Neural progenitor cell (in vitro differentiated cells): ENCODE data around the gene SLC7A5. TPM values are rescaled to one million over a fixed set of nuclear protein-coding genes. Genes with fewer than 3 reads are reported as not detected.
A peak's percentile ranks its signal among the peaks of the same experiment; 100 is the strongest.

Experiments used
- DNase-seq: peaks from one replicate; pipeline ENCODE4 v3.0.0-alpha.2; 2016; ENCODE audit warnings: low spot score
- H2AFZ ChIP-seq: fragments of 200-600 bp; sonication (generic); replicated peaks from 2 replicates; pipeline ENCODE4 v1.6.1; 2016; ENCODE audit warnings: antibody characterized with exemption
- H3F3A ChIP-seq: fragments of 200-600 bp; sonication (generic); 2 replicates; pipeline ENCODE4 v1.6.1; 2016; ENCODE audit warnings: antibody characterized with exemption, low read depth
- H3K27ac ChIP-seq: fragments of 200-600 bp; sonication (generic); 2 replicates; pipeline ENCODE4 v1.5.1; 2016; ENCODE audit warnings: mild to moderate bottlenecking
- H3K27me3 ChIP-seq: fragments of 200-600 bp; sonication (generic); 2 replicates; pipeline ENCODE4 v1.6.1; 2016; ENCODE audit warnings: mild to moderate bottlenecking, moderate library complexity
- H3K36me3 ChIP-seq: fragments of 200-600 bp; sonication (generic); 2 replicates; pipeline ENCODE4 v1.5.1; 2016
- H3K4me1 ChIP-seq: fragments of 200-600 bp; sonication (generic); 2 replicates; pipeline ENCODE4 v1.6.1; 2016; ENCODE audit warnings: mixed run types
- H3K4me2 ChIP-seq: fragments of 200-600 bp; sonication (generic); 2 replicates; pipeline ENCODE4 v1.6.1; 2016
- H3K4me3 ChIP-seq: fragments of 200-600 bp; sonication (generic); 2 replicates; pipeline ENCODE4 v1.5.1; 2016
- H3K79me2 ChIP-seq: fragments of 200-600 bp; sonication (generic); 2 replicates; pipeline ENCODE4 v1.6.1; 2016; ENCODE audit warnings: low read depth
- H3K9ac ChIP-seq: fragments of 200-600 bp; sonication (generic); 2 replicates; pipeline ENCODE4 v1.6.1; 2016
- H3K9me3 ChIP-seq: fragments of 200-600 bp; sonication (generic); 2 replicates; pipeline ENCODE4 v1.5.1; 2016; ENCODE audit warnings: low read depth
- H4K20me1 ChIP-seq: fragments of 200-600 bp; sonication (generic); 2 replicates; pipeline ENCODE4 v1.6.1; 2016; ENCODE audit warnings: low read depth
- H3K27ac Mint-ChIP-seq: 3 replicates; pipeline ENCODE4 v1.8.0; 2021; ENCODE audit warnings: mixed read lengths
- H3K27me3 Mint-ChIP-seq: 2 replicates; pipeline ENCODE4 v1.8.0; 2022; ENCODE audit warnings: low read depth, mild to moderate bottlenecking, inconsistent platforms, moderate library complexity, mixed read lengths; ENCODE audit not compliant: insufficient read depth
- H3K36me3 Mint-ChIP-seq: 3 replicates; pipeline ENCODE4 v1.8.0; 2021; ENCODE audit warnings: mixed read lengths
- H3K4me1 Mint-ChIP-seq: 3 replicates; pipeline ENCODE4 v1.8.0; 2021; ENCODE audit warnings: mixed read lengths
- H3K4me3 Mint-ChIP-seq: 3 replicates; pipeline ENCODE4 v1.8.0; 2021; ENCODE audit warnings: mild to moderate bottlenecking, moderate library complexity, mixed read lengths
- H3K9me3 Mint-ChIP-seq: 3 replicates; pipeline ENCODE4 v1.8.0; 2020; ENCODE audit warnings: mixed read lengths
- EZH2 ChIP-seq: fragments of 200-600 bp; sonication (generic); IDR thresholded peaks from 2 replicates; pipeline ENCODE4 v1.6.1; 2017; ENCODE audit warnings: antibody characterized with exemption, mild to moderate bottlenecking, moderate library complexity
- EZH2phosphoT487 ChIP-seq: fragments of 200-600 bp; sonication (generic); IDR thresholded peaks from 2 replicates; pipeline ENCODE4 v1.6.1; 2017; ENCODE audit warnings: antibody characterized with exemption
- total RNA-seq: library from RNA; depleted of rRNA; stranded (reverse); fragments of >200 nt; gene quantifications from 2 replicates; pipeline ENCODE4 v1.2.3, GENCODE V29; 2015; ENCODE audit warnings: low replicate concordance
- TF ChIP-seq, protein P1 (sequence below): fragments of 200-600 bp; sonication (generic); IDR thresholded peaks from 2 replicates; pipeline ENCODE4 v1.5.1; 2017; ENCODE audit warnings: antibody characterized with exemption, mild to moderate bottlenecking

SLC7A5 gene
- total RNA-seq, 1 donor from 2014 or later = 2.8 TPM

DNA sequence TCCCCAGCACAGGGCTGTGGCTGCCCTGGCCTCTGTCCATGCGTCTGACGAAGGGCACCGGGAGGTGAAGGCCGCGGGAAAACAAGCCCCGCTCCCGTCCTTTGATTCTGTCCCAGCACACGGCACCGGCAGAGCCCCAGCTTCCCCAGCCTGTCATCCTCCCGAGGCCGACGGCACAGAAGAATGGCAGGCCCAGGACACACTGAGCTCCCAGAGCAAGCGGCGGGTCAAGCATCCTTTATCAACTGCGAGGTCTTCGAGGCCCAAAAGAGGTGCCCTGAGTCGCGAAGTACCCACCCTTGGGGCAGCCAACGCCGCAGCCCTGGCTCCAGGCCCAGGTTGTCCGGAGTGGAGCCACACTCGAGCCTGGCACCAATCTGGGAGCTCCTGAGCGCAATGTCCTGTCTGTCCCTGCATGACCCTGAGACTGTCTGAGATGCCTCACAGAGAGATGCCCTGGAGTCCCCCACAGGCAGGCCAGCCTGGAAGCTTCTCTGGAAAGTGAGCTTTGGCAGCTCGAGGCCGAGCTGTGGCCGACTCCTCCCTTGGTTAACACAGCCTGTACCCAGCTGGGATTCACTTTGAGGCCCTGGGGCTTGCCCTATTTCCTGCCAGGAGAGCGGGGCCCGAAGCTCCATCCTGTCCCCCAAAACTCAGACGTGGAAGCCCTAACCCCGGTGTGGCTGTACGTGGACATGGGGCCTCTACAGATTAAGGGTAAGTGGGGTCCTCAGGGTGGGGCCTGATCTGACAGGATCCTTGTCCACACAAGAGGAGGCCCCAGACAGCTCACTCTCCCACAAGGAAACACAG is 23.3 kb downstream of the SLC7A5 start:
- Histone ChIP-seq H3K27ac (no peak overlapping the region), H3K9me3 (no peaks in the 10 kb centered on the region), H3K4me3 (no peak overlapping the region), H3K27me3 (no peaks in the 10 kb centered on the region), H3K4me2 (no peak overlapping the region), H3K9ac (no peak overlapping the region), H4K20me1 (no peaks in the 10 kb centered on the region), H3F3A (peaks cover 19% of the 10 kb centered on the region), H3K79me2 (no peaks in the 10 kb centered on the region), H3K36me3 (no peaks in the 10 kb centered on the region), H3K4me1 (peaks cover 21% of the 10 kb centered on the region), H2AFZ (no peak overlapping the region)
- TF ChIP-seq, protein P1, sequence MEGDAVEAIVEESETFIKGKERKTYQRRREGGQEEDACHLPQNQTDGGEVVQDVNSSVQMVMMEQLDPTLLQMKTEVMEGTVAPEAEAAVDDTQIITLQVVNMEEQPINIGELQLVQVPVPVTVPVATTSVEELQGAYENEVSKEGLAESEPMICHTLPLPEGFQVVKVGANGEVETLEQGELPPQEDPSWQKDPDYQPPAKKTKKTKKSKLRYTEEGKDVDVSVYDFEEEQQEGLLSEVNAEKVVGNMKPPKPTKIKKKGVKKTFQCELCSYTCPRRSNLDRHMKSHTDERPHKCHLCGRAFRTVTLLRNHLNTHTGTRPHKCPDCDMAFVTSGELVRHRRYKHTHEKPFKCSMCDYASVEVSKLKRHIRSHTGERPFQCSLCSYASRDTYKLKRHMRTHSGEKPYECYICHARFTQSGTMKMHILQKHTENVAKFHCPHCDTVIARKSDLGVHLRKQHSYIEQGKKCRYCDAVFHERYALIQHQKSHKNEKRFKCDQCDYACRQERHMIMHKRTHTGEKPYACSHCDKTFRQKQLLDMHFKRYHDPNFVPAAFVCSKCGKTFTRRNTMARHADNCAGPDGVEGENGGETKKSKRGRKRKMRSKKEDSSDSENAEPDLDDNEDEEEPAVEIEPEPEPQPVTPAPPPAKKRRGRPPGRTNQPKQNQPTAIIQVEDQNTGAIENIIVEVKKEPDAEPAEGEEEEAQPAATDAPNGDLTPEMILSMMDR = no peak
- TF ChIP-seq EZH2 (no peak), EZH2phosphoT487 (no peak)
- no peak overlapping the region for H3K27ac Mint-ChIP-seq
- no peak for DNase-seq
- no peak overlapping the region for H3K4me3 Mint-ChIP-seq
- H3K27me3 Mint-ChIP-seq = no peaks in the 10 kb centered on the region
- H3K36me3 Mint-ChIP-seq = peaks cover 1% of the 10 kb centered on the region
- no peaks in the 10 kb centered on the region for H3K9me3 Mint-ChIP-seq
- H3K4me1 Mint-ChIP-seq = peaks cover 21% of the 10 kb centered on the region

DNA sequence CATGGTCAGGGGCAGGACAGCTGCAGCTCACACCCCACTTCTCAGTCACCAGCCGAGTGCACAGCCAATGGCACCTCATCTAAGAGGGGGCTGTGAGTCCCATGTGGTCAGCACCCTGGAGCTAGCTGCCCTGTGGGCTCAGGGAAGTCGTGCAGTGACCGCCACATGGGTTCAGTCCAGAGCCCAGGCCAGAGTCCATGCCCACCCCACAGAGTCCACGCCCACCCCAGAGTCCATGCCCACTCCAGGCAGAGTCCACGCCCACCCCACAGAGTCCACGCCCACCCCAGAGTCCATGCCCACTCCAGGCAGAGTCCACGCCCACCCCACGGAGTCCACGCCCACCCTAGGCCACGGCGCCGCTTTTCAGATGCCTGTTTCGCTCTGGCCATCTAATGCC is 24.1 kb downstream of the SLC7A5 start:
- no peak overlapping the region for H3K27ac ChIP-seq
- H3K4me1 Mint-ChIP-seq = peaks cover 19% of the 10 kb centered on the region
- no peak overlapping the region for H2AFZ ChIP-seq
- no peaks in the 10 kb centered on the region for H3K36me3 ChIP-seq
- no peak overlapping the region for H3K4me2 ChIP-seq
- no peaks in the 10 kb centered on the region for H3K27me3 ChIP-seq
- H3K79me2 ChIP-seq = no peaks in the 10 kb centered on the region
- H3K9ac ChIP-seq = no peak overlapping the region
- no peaks in the 10 kb centered on the region for H3K9me3 Mint-ChIP-seq
- H3K36me3 Mint-ChIP-seq = no peaks in the 10 kb centered on the region
- no peak for DNase-seq
- H3K4me3 Mint-ChIP-seq = no peak overlapping the region
- no peaks in the 10 kb centered on the region for H4K20me1 ChIP-seq
- H3K4me1 ChIP-seq = peaks cover 21% of the 10 kb centered on the region
- no peaks in the 10 kb centered on the region for H3K27me3 Mint-ChIP-seq
- TF ChIP-seq, protein P1 = no peak
- TF ChIP-seq EZH2 (no peak), EZH2phosphoT487 (no peak)
- H3K9me3 ChIP-seq = no peaks in the 10 kb centered on the region
- peaks cover 19% of the 10 kb centered on the region for H3F3A ChIP-seq
- H3K4me3 ChIP-seq = no peak overlapping the region
- H3K27ac Mint-ChIP-seq = no peak overlapping the region

DNA sequence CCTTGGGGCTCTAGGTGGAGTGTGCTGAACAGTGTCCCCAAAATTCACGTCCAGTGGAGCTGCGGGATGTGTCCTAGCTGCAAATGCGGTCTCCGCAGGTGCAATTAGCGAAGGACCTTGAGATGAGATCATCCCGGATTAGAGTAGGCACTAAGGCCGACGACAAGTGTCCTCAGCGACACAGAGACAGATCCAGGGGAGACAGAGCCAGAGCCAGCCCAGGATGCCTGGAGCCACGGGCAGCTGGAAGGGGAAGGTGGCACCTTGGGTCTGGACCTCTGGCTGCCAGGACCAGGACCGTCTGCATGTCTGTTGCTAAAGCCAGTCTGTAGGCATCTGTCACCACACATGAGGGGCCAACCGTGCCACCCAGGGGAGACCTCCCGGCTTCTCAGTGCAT is 24.5 kb downstream of the SLC7A5 start:
- H4K20me1 ChIP-seq = no peaks in the 10 kb centered on the region
- no peak overlapping the region for H3K4me3 ChIP-seq
- H3K27me3 ChIP-seq = no peaks in the 10 kb centered on the region
- no peak for DNase-seq
- no peaks in the 10 kb centered on the region for H3K36me3 Mint-ChIP-seq
- H3K27ac Mint-ChIP-seq = peak overlapping the region; percentile 50
- no peaks in the 10 kb centered on the region for H3K9me3 Mint-ChIP-seq
- H3K79me2 ChIP-seq = no peaks in the 10 kb centered on the region
- H3K36me3 ChIP-seq = no peaks in the 10 kb centered on the region
- H3K27me3 Mint-ChIP-seq = no peaks in the 10 kb centered on the region
- H3K9me3 ChIP-seq = no peaks in the 10 kb centered on the region
- no peak for TF ChIP-seq EZH2
- TF ChIP-seq EZH2phosphoT487 = no peak
- TF ChIP-seq, protein P1 = no peak
- no peak overlapping the region for H3K27ac ChIP-seq
- H3K9ac ChIP-seq = no peak overlapping the region
- no peak overlapping the region for H3K4me3 Mint-ChIP-seq
- H3K4me1 ChIP-seq = peaks cover 21% of the 10 kb centered on the region
- H3K4me1 Mint-ChIP-seq = peaks cover 19% of the 10 kb centered on the region
- no peak overlapping the region for H3K4me2 ChIP-seq
- H2AFZ ChIP-seq = no peak overlapping the region
- peaks cover 19% of the 10 kb centered on the region for H3F3A ChIP-seq
